HG03378 (cell line): Measurements from ENCODE around the gene RFNG.

Experiments used
- ATAC-seq: cut with Tn5 transposase; IDR thresholded peaks from one replicate; pipeline ENCODE4 v1.9.1; 2021; ENCODE audit warnings: mild to moderate bottlenecking, moderate library complexity; ENCODE audit not compliant: unreplicated experiment

RFNG gene

DNA sequence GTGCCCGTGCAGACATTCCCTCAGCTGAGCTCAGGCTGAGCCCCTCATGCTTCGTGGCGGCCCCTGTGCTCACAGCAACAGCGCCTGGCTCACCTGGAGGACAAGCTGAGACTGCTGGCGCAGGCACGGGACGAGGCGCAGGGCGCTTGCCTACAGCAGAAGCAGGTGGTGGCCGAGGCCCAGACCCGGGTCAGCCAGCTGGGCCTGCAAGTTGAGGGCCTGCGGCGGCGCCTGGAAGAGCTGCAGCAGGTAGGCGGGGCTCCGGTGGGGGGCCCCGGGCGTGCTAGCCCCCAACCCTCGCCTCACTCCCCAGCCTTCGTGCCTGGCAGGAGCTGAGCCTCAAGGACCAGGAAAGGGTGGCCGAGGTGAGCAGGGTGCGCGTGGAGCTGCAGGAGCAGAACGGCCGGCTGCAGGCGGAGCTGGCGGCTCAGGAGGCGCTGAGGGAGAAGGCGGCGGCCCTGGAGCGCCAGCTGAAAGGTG is 21.6 kb downstream of the RFNG start:
- no peak for ATAC-seq

DNA sequence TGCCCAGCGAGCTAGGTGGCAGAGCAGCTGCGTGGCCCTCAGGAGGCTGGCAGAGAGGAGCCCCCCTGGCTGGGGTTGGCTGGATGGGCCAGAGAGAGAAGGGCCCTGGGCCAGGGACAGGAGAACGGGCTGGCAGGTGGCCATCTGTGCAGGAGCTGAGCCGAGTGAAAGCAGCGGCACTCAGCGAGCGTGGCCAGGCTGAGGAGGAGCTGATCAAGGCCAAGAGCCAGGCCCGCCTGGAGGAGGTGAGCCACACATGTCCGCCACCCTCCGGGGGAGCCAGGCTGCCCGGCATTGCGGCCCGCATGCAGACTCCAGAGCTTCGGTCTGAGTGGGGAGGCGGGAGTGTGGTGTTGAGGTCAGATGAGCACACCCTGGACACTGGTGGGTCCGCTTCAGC is 22.2 kb downstream of the RFNG start:
- ATAC-seq, result no peak

DNA sequence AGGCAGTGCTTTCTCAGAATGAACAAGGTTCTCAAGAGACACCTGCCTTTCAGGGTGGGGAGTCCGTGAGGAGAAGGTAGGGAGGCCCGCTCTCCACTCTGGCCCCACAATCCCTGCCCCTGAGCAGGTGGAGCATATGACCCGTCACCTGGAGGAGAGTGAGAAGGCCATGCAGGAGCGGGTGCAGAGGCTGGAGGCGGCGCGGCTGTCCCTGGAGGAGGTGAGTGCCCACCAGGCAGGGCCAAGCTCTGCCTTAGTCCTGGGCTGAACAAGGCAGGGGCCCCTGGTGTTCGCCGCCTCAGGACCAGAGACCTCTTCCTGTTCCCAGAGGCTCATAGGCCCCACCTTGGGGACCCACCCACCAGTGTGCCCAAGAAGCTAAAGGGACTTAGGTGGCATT is 22.6 kb downstream of the RFNG start:
- ATAC-seq, result no peak

DNA sequence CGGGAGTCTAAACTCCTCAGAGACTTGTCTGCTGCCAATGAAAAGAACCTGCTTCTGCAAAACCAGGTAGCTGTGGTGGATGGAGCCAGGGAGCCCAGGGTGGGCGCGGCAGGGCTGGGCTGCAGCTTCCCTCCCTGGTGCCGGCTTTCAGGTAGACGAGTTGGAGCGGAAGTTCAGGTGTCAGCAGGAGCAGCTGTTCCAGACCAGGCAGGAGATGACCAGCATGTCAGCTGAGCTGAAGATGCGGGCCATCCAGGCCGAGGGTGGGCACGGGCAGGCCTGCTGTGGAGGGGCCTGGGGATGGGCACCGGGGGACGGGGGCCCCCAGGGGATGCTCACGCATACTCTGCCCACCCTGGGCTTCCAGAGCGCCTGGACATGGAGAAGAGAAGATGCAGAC is 23.4 kb downstream of the RFNG start:
- ATAC-seq, result no peak

DNA sequence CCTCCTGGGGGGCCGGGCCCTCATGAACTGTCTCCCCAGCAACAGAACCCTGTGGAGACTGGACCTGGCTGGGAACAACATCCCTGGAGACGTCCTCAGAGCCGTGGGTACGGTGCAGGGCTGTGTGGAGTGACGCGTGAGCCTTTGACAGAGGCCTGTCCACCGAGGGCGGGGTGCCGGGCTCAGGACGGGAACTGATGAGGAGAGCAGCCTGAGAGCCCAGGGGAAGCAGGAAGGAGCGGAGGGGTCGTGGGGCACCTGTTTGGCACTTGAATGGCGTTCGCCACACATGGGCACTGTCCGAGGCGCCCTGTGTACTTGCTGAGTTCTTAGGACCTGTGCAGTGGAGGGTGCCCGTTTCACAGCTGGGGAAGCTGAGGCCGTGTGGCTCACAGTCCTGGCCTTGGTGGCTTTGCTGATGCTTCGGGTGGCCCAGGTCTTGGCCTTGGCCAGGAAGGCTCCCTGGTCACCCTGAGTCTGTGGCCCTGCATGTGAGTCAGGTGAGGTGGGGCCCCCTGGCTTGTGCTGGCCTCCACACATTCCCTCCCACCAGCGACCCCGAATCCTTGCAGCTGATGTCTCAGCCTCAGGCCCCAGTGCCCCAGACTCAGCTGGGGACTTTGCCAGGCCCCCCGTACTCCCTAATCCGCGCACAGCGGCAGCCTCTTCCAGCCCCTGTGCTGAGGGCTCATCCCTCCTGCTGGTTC is 26.1 kb downstream of the RFNG start:
- no peak for ATAC-seq

DNA sequence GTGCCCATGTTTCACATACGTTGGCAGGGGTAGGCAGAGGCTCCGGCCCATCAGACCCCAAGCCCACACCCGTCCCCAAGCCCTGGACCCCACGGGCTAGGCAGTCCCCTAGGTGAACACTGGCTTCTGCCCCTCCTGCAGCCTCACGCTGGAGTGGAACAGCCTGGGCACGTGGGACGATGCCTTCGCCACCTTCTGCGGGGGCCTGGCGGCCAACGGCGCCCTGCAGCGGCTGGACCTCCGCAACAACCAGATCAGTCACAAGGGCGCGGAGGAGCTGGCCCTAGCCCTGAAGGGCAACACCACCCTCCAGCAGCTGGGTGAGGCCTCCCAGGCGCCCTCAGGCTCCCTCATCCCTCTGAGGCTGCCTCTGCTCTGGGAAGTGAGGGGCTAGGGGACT is 26.8 kb downstream of the RFNG start:
- ATAC-seq, result no peak

DNA sequence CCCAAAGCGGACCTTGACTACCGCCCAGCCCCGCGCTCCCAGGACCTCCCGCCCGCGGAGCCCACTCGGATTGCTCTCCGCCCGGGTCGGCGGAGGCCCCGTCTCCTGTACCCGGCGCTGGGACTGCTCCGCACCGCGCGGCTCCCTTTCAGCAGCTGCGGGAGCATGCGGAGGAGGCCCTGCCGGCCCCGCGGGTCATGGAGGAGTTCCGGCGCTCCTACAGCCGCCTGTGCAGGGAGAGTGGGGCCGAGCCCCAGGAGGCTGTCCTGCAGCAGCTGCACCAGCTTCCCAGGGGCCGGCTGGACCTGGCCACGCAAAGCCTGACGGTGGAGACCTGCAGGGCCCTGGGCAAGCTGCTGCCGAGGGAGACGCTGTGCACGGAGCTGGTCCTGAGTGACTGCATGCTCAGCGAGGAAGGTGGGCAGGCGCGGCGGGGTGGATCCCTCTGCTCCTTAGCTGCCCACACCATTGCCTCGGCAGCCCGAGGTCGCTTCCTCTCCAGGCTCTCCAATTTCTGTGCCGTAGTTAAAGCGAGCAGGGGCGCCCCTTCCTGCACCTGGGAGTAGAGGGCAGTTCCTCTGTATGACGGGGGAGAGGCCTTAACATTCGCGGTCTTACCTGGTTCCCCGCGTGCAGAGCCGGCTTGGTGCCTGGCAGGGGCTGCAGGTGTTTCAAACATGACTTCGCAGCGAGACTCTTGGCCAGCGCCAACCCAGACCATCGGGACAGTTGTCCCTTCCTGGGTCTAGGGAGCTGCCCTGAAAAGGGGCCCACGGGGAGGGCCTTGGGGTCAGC is 28.0 kb downstream of the RFNG start:
- no peak for ATAC-seq

DNA sequence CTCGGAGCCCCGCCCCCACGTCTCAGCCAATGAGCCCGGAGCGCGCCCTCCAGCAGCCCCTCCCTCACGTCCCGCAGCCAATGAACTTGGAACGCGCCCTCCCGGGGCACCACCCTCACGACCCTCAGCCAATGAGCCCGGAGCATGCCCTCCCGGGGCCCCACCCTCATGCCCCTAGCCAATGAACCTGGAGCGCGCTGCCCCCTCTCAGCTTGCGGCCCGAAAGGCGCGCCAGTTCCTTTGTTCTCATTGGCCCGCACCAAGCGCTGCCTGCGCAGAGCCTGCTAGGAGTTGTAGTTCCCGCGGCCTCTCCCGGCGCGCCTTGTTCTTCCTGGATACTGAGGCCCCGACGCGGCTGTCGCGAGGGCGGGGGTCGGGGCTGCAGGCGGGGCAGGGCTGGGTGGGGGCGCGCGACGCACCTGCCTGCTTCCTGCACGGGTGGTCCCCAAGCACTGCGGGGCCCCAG is 28.6 kb downstream of the RFNG start, which contains the start of gene LRRC45:
LRRC45 (plus strand) TSS at position 325 of the 466 bp plus-strand sequence. CDS start 339 bp downstream, outside the sequence.
- ATAC-seq, result peak; percentile 74

DNA sequence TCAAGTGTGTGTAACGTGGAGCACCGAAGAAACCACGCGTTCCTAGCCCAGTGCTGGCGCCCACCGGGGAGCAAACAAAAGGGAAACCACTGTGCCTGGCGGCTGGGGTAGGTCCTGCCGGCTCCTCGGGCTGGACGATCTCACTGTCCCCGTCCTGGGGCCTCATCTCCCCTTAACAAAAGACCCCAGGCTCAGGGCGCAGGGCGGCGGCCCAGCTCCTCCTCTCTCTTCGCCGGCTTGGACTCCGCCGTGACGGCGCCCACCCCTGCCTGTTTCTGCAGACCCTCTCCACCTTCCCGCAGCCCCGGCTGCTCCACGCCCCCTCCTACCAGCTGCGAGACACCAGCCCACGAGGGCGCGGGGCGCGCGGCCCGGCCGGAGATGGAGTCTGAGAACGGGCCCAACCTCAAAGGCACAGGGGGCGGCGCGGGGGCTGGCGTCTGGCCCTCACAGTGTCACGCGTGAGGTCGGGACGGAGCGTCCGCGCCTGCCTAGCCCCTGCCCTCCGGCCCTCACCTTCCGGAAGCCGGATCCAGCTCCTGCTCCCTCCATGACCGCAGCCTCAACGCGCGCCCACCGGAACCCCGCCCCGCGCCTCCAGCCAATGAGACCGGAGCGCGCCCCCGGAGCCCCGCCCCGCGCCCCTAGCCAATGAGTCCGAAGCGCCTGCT is 29.2 kb downstream of the RFNG start, which contains the start of gene CENPX:
CENPX (minus strand) TSS at position 569 of the 671 bp plus-strand sequence; CDS start at position 552, 17 bp downstream.
- ATAC-seq, result no peak

DNA sequence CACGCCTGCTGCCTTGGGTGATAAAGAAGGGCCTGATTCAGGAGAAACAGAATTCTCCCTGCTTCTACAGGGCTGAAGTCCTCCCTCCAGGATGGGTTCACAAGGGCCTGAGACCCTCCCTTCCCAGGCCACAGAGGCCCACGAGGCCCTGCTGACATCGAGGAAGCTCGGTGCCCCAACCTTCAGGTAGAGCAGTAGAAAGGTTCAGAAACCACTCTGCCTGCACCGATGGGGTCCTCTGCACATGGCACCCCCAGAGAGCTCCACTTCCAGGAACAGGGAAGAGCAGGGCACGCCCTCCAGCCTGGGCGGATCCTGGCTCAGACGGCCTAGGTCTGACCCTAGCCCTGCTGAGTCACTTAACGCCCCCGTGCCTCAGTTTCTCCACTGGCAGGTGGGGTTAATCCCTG is 29.7 kb downstream of the RFNG start:
- no peak for ATAC-seq

DNA sequence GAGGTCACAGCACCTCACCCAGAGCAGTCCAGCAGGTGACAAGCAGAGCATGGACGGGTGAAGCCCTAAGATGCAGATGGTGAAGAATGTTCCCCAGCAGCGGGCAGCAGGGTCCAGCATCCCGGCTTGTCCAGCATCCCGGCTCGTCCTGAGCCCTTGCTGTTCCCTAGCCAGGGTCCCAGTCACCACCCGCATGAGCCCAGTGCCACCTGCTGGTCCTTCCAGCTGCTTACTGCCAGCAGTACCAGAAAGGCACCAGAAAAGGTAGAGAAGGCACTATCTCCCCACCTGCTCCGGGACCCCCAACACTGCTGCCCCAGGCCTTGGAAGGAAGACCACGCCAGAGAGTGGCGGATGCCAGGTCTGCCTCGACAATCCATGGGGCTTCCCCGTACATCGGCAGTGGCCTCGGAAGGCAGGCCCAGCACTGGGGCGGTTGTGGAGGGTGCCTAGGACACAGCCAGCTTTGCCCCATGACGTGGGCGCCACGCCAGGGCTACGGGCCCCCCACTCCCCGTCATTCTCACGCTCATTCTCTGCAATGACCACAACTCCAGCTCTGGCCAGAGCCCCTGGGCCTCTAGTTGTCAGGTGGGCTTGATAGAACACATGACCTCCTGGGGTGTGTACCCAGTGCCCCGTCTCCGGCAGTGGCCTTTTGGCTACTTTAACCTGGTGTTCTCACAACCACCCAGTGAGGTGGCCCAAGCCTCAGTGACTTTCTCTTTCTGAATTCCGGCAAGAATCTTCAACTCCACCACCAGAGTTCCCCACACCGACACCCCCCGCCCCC is 30.3 kb downstream of the RFNG start:
- no peak for ATAC-seq

DNA sequence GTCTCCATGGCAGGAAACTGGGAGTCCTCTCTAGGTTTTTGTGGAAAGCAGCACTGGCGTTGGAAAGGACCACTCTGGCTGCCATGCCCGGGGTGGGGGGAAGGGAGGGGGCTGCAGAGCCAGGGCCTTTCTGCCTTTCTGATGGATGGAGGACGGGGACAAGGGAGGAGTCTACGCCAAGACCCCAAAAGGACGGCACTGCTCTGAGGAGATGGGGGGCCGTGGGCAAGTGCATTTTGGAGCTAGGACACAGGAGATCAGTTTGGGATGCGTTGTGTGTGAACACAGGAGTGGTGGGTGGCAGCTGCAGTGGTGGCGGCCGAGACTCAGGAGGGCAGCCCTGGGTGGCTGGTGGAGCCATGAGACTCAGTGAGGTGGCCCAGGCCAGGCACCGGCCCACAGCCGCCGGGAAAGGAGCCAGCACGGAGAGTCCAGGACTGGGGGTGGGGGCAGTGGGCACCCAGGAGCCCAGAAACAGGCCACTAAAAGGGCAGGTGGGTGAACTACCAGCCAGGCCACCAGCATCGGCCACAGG is 31.0 kb downstream of the RFNG start:
- ATAC-seq, result no peak

DNA sequence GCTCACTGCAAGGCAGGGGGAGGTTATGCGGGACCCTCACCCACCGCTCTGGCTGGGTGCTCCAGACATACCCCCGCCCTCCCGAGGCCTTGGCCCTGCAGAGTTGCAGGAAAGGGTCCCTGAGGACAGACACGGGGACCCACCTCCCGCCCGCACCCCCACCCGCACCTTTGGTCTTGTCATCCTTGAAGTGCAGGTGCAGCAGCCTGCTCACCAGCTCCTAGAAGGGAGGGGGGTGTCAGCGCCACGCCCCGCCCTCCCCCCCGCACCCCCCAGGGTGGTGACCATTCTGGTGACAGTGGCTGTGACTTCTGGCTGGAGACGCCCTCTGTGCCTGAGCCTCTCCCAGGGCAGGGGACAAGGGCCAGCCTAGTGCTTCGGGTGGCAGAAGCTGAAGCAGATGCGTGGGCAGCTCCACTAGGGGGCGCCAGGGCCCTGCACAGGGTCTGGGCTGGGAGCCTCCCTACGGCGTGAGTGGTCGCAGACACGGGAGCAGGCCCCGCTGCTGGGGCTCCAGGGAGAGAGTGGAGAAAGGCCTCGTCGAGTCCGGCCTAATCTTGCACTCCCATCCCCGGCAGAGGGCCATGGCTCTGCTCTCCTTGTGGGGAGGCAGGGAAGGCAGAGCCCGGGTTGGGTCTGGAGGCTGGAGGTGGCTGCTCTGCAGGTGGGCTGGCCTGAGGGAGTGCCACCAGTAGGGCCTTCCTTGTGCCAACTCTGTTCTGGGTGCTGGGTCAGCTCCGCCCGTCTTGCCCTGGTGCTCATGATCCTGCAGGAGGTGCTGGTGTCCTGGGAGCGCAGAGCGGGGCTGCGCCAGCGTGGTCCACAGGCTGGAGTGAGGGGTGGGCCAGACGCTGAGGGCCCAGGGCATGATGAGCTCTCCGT is 31.7 kb downstream of the RFNG start:
- no peak for ATAC-seq

DNA sequence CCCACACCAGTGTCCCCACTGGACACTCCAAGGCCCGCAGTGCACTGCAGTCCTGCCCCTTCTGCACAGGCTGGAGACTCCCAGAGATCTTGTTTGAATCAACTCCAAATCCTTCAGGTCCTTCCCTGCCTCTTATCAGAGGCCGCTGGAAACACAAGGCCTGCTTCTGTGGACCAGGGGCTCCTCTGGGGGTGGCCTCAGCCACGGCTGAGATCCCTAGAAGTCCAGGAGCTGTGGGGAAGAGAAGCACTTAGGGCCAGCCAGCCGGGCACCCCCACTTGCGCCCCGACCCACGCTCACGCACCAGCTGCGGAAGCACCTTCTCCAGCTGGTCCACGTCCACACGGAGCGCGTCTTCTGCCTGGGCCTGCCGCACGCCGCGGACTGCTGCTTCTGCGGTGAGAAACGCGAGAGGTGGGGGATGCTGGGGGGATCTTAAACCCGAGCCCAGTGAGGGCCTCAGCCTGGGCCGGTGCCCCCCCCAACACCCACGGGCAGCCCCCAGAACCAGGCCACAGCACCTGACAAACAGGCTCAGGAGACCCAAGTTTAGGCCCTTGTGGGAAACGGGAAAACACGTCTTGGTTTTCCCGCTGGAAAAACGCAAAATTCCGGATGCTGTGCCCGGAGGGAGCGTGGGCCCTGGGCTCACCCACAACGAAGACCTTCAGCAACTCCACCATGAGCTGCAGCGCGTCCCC is 32.5 kb downstream of the RFNG start:
- ATAC-seq, result no peak

DNA sequence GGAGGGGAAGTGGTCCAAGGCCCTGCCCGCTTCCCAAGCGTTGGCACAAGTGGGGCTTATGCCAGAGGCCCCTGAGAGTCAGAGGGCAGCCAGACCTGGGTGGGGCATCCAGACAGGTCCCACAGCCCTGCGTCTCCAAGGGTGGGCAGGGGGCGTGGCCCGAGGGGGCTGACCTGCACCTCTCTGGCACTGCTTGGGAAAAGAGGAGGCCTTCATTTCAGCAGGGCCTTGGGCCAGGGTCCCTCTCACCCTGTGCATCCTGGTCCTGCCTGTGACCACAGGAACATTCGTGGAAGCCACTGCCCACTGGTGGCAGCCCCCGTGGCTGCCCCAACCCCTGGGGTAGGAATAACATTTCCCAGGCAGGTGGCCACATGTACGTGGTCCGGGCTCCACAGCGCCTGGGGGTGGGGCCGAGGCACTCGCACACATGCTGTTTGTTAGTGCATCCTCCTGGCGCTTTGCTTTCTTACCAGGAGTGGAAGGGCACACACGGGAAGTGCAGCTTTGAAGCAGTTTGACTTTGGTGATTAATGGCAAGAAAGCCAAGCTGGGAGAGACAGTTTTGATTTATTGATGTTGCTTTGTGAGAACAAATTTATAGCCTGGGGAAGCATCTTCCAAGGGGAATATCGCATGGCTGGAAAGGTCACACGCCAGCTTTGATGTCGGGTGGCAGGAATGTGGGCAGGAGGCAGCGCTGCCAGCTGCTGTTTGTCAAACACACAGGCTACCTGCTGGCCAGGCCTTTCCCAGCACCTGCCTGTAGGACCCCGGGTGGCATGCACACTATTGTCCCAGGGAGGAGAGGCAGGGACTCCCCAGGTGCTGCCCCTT is 33.2 kb downstream of the RFNG start:
- no peak for ATAC-seq

DNA sequence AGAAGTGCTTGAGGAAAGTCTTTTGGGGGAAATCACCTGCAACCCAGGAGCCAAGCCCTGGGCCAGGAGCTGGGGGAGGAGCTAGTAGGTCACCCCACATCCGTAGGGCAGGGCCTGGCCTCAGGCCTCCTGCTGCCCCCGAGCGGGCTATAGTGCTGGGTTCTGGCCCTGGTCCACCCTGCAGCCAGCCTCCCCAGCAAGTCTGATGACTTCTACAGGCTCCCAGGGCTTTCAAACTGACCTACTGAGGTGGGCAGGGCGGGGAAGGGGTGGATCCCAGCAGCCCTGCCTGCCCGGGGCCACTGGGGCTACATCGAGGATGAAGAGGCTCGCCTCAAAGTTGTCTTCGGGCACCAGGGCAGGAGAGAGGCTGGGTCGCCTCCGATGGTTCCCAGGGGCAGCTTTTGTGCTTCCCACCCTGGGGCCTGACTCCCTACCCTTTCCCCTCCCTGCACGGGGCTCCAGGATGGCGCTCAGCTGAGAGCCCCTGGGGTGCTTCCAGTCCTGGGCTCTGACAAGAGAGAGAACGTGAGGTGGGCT is 33.9 kb downstream of the RFNG start:
- no peak for ATAC-seq

DNA sequence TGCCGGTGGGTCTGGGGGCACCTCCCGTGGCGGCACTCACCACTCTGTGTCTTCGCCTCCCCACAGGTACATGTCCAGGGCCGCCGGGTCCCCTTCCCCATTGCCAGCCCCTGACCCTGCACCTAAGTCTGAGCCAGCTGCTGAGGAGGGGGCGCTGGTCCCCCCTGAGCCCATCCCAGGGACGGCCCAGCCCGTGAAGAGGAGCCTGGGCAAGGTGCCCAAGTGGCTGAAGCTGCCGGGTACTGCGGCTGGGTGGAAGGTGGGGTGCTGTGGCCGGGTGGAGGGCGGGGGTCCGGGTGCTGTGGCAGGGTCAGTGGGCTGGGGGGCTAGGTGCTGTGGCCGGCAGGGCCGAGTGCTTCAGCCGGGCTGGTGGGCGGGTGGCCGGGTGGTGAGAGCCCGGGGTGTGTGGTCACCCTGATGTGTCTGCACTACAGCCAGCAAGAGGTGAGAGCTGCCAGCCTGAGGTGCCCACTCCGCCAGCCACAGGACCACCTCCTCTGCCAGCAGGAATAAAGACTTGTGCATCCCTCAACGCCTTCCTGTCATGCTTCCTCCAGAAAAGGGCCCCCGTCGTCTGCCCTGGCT is 34.6 kb downstream of the RFNG start:
- ATAC-seq, result no peak
